Stomach (tissue), 4 donors: ENCODE results near the gene COG8.

ENCODE experiments used
- CTCF ChIP-seq, 7 experiments: fragments of 450-650 bp in 4 of 7; fragments of 200-600 bp in 3 of 7; sonication (generic) in 3 of 7; IDR thresholded peaks; one replicate each; pipeline ENCODE4 v1.5.1; 2016 to 2019; ENCODE audit warnings: antibody characterized with exemption in 7 of 7, control low read depth in 2 of 7, mild to moderate bottlenecking in 1 of 7
- POLR2A ChIP-seq, 4 donors: fragments of 450-650 bp; IDR thresholded peaks; one replicate each; pipeline ENCODE4 v1.6.1; 2016; ENCODE audit warnings: antibody characterized with exemption in 4 of 4, control low read depth in 2 of 4, mild to moderate bottlenecking in 1 of 4, moderate library complexity in 1 of 4

DNA sequence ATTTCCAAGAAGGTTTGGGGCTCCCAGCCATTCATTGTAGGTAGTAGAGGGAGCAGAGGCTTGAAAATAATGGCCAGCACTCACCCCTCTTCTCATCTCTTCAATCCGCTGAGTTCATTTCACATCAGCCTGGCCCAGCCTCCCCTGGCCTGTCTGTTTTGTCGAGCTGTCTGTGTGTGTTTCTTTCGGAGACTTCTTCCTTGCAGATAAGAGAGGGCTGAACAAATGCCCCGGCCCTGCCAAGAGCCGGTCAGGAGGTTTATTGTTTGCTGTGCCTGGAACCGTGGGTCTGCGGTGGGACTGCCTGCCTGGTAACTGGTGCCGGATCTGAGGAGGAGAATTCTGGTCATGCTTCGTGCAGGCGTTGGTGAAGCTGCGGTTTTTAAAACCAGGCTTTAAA is 24.8 kb downstream of the COG8 start:
- no peak for TF ChIP-seq CTCF (IDR thresholded peaks at IDR 0.05)
- TF ChIP-seq POLR2A (IDR thresholded peaks at IDR 0.05), result no peak
